K562 (cell line): ENCODE measurements around the gene PHF10. TPM values are rescaled to one million over a fixed set of nuclear protein-coding genes. Genes with fewer than 3 reads are reported as not detected.

Experiments
- ATAC-seq: fragments of 200-7000 bp; cut with Tn5 transposase; 3 replicates; pipeline ENCODE4 v1.9.1; 2020; ENCODE audit warnings: moderate library complexity
- BruUV-seq: library from RNA; stranded (reverse); fragments of 400-500 nt; replicated peaks from 2 replicates; lab custom pipeline; 2021; lab: Mats Ljungman, UMichigan
- CTCF ChIA-PET: fragments of 300-600 bp; formaldehyde crosslinking; extraction: SDS; loops from one replicate; lab custom pipeline; 2021; ENCODE audit warnings: low intra/inter-chr PET ratio; lab: Yijun Ruan, JAX
- POLR2A ChIA-PET: fragments of 300-600, 350-650 bp; sonication (Branson Sonifier 250); formaldehyde crosslinking; extraction: SDS; loops from one replicate; lab custom pipeline; 2021; ENCODE audit warnings: antibody characterized with exemption, inconsistent platforms; lab: Yijun Ruan, JAX
- DNase-seq, 4 experiments: peaks; one replicate each; pipeline versions ENCODE4 v3.0.0 to v3.0.0-alpha.2; 2011 to 2018; ENCODE audit warnings: low spot score in 3 of 4, mixed read lengths in 3 of 4; ENCODE audit errors: extremely low read depth in 1 of 4
- FAIRE-seq: peaks from 2 replicates; lab custom pipeline; 2011; peaks lifted over from hg19 to GRCh38; lab: Jason Lieb, UNC
- H2AFZ ChIP-seq: 2 replicates; pipeline ENCODE4 v1.6.0; 2011; ENCODE audit warnings: low read depth, low read length, control low read depth, inconsistent platforms
- H3K27ac ChIP-seq: fragments of 200-600 bp; 3 replicates; pipeline ENCODE4 v1.8.0; 2011; ENCODE audit warnings: low read depth, mild to moderate bottlenecking, control low read depth, inconsistent platforms, low read length, moderate library complexity, mixed read lengths; ENCODE audit errors: extremely low read depth
- H3K27me3 ChIP-seq, 2 experiments: fragments of 300-600 bp in 1 of 2; 2 replicates in 1 of 2; 3 replicates in 1 of 2; pipeline versions ENCODE4 v1.6.0 to v1.8.0; 2011; ENCODE audit warnings: inconsistent platforms in 2 of 2, low read length in 2 of 2, mild to moderate bottlenecking in 1 of 2, mixed read lengths in 1 of 2, moderate library complexity in 1 of 2; ENCODE audit not compliant: control insufficient read depth in 2 of 2, insufficient read depth in 2 of 2
- H3K36me3 ChIP-seq: fragments of 300-600 bp; 3 replicates; pipeline ENCODE4 v1.8.0; 2011; ENCODE audit warnings: mild to moderate bottlenecking, low read length, inconsistent platforms; ENCODE audit not compliant: control insufficient read depth, insufficient read depth
- H3K4me1 ChIP-seq, 2 experiments: fragments of 200-600 bp in 1 of 2; replicated peaks in 1 of 2; 2 replicates in 1 of 2; 3 replicates in 1 of 2; pipeline versions ENCODE4 v1.5.1 to v1.8.0; 2011; ENCODE audit warnings: inconsistent platforms in 2 of 2, low read length in 2 of 2, mild to moderate bottlenecking in 1 of 2, mixed read lengths in 1 of 2, moderate library complexity in 1 of 2; ENCODE audit not compliant: control insufficient read depth in 2 of 2, insufficient read depth in 2 of 2
- H3K4me2 ChIP-seq: 2 replicates; pipeline ENCODE4 v1.6.1; 2011; ENCODE audit warnings: low read length, control low read depth, inconsistent platforms, mixed read lengths; ENCODE audit not compliant: insufficient read depth
- H3K4me3 ChIP-seq: fragments of 200-600 bp; sonication (generic), shearing (Covaris generic); 2 replicates; pipeline ENCODE4 v1.5.1; 2016; ENCODE audit warnings: control low read depth, inconsistent platforms
- H3K79me2 ChIP-seq: fragments of 200-600 bp; 3 replicates; pipeline ENCODE4 v1.8.0; 2011; ENCODE audit warnings: low read length, inconsistent platforms; ENCODE audit not compliant: control insufficient read depth, insufficient read depth
- H3K9ac ChIP-seq, 2 experiments: 2 replicates each; pipeline versions ENCODE4 v1.6.0 to v1.6.1; 2011; ENCODE audit warnings: low read depth in 2 of 2, low read length in 2 of 2, control low read depth in 1 of 2, inconsistent platforms in 1 of 2, mild to moderate bottlenecking in 1 of 2, mixed read lengths in 1 of 2; ENCODE audit not compliant: insufficient read depth in 1 of 2
- H3K9me1 ChIP-seq: one replicate; pipeline ENCODE4 v1.6.0; 2011; ENCODE audit warnings: inconsistent platforms, mild to moderate bottlenecking, low read length, moderate library complexity; ENCODE audit not compliant: control insufficient read depth, insufficient read depth
- H3K9me3 ChIP-seq: replicated peaks from 2 replicates; pipeline ENCODE4 v1.5.1; 2011; ENCODE audit warnings: low read depth, low read length, inconsistent platforms; ENCODE audit not compliant: control insufficient read depth, insufficient read depth
- H4K20me1 ChIP-seq: replicated peaks from 2 replicates; pipeline ENCODE4 v1.6.1; 2011; ENCODE audit warnings: low read length, inconsistent platforms, mixed read lengths; ENCODE audit not compliant: control insufficient read depth, insufficient read depth
- CBFA2T3 ChIP-seq: fragments of 450-650 bp; IDR thresholded peaks from 2 replicates; pipeline ENCODE4 v1.6.1; 2017
- CBX2 ChIP-seq: fragments of 200-600 bp; sonication (generic); IDR thresholded peaks from one replicate; pipeline ENCODE4 v1.6.1; 2012; ENCODE audit warnings: mild to moderate bottlenecking, low read length, inconsistent platforms; ENCODE audit not compliant: insufficient read depth, poor library complexity, severe bottlenecking
- CREB1 ChIP-seq, 2 experiments: sonication (generic) in 1 of 2; formaldehyde crosslinking in 1 of 2; IDR thresholded peaks; 2 replicates each; pipeline versions ENCODE4 v1.6.1 to v1.8.0; 2012 to 2022; ENCODE audit warnings: inconsistent platforms in 1 of 2, mild to moderate bottlenecking in 1 of 2, missing genetic modification reagents in 1 of 2, moderate library complexity in 1 of 2
- CREB3 ChIP-seq: fragments of 450-650 bp; conservative IDR thresholded peaks from 2 replicates; pipeline ENCODE4 v1.6.1; 2016; ENCODE audit warnings: missing genetic modification characterization, low read depth, mild to moderate bottlenecking, missing compliant biosample characterization, moderate library complexity
- EP300 ChIP-seq: IDR thresholded peaks from 2 replicates; pipeline ENCODE4 v1.6.1; 2012; ENCODE audit warnings: low read length, improper control_type of control experiment
- FOS ChIP-seq: IDR thresholded peaks from 3 replicates; pipeline ENCODE4 v1.6.1; 2011; ENCODE audit not compliant: insufficient read length; ENCODE audit errors: extremely low read depth
- GABPB1 ChIP-seq: sonication (generic); formaldehyde crosslinking; IDR thresholded peaks from 2 replicates; pipeline ENCODE4 v1.8.0; 2022; ENCODE audit warnings: mild to moderate bottlenecking, missing genetic modification reagents
- HOXB6 ChIP-seq: fragments of 250-450 bp; sonication (Bioruptor Pico); IDR thresholded peaks from 2 replicates; pipeline ENCODE4 v1.5.1; 2022; ENCODE audit warnings: mild to moderate bottlenecking, borderline replicate concordance
- KDM2B ChIP-seq: fragments of 250-450 bp; sonication (Bioruptor Pico); IDR thresholded peaks from 2 replicates; pipeline ENCODE4 v1.8.0; 2021; ENCODE audit warnings: mild to moderate bottlenecking, moderate library complexity
- KHSRP ChIP-seq: fragments of 450-650 bp; IDR thresholded peaks from 2 replicates; pipeline ENCODE4 v1.6.1; 2017
- NFE2L1 ChIP-seq: fragments of 450-650 bp; IDR thresholded peaks from 2 replicates; pipeline ENCODE4 v1.6.1; 2016; ENCODE audit warnings: missing genetic modification characterization, low read depth, mild to moderate bottlenecking, missing compliant biosample characterization, moderate library complexity, borderline replicate concordance
- NFYB ChIP-seq: IDR thresholded peaks from 2 replicates; pipeline ENCODE4 v1.6.1; 2011; ENCODE audit warnings: mild to moderate bottlenecking, moderate library complexity; ENCODE audit not compliant: insufficient read length; ENCODE audit errors: extremely low read depth
- POLR2AphosphoS5 ChIP-seq: IDR thresholded peaks from 2 replicates; pipeline ENCODE4 v1.6.1; 2011; ENCODE audit warnings: mild to moderate bottlenecking, low read depth, low read length, moderate library complexity; ENCODE audit not compliant: control insufficient read depth, insufficient read depth
- POLR2G ChIP-seq: fragments of 200-400 bp; formaldehyde crosslinking; IDR thresholded peaks from 2 replicates; pipeline ENCODE4 v1.6.1; 2017; ENCODE audit warnings: low read depth, mild to moderate bottlenecking, antibody characterized with exemption, low read length, moderate library complexity
- SMAD2 ChIP-seq: fragments of 150-350 bp; IDR thresholded peaks from 2 replicates; pipeline ENCODE4 v1.6.1; 2014; ENCODE audit warnings: low read depth, mild to moderate bottlenecking, low read length
- SRSF7 ChIP-seq: fragments of 200-400 bp; formaldehyde crosslinking; optimal IDR thresholded peaks from 2 replicates; pipeline ENCODE3; 2017; ENCODE audit warnings: mild to moderate bottlenecking, low read depth, low read length
- TAF1 ChIP-seq: IDR thresholded peaks from 2 replicates; pipeline ENCODE4 v1.6.1; 2011; ENCODE audit warnings: mild to moderate bottlenecking, low read length, moderate library complexity; ENCODE audit not compliant: insufficient read depth, control insufficient read depth, severe bottlenecking; ENCODE audit errors: extremely low read depth
- WGBS: fragments of 100-300 bp; shearing (Covaris generic); methylation state at CpG from one replicate; pipeline ENCODE4 v1.1.6; 2016; ENCODE audit warnings: low coverage, mixed read lengths; ENCODE audit not compliant: insufficient coverage; ENCODE audit errors: missing lambda C conversion rate; 5-methylcytosine and 5-hydroxymethylcytosine counted together
- in situ Hi-C: fragments of 300-500 bp; cut with MboI; formaldehyde crosslinking; loops from 4 replicates; pipeline ENCODE4 v1.15.0; 2018; ENCODE audit warnings: inconsistent platforms, mixed read lengths
- intact Hi-C: fragments of 100-400 bp; cut with micrococcal nuclease; formaldehyde crosslinking; loops from 2 replicates; pipeline ENCODE4 v1.14.2; 2022
- polyA plus RNA-seq, 8 experiments: library from polyadenylated mRNA; depleted of rRNA in 4 of 8; stranded (reverse) in 5 of 8; unstranded in 3 of 8; fragments of >200 nt; fragmentation: Nextera tagmentation in 2 of 8; fragmentation: Illumina TruSeq in 1 of 8; extraction: Ambion mirVana in 2 of 8; extraction: Trizol in 1 of 8; gene quantifications; 2 replicates each; pipeline versions ENCODE4 v1.2.1 to v1.2.3, GENCODE V29; 2011 to 2014; ENCODE audit warnings: inconsistent platforms in 1 of 8, missing spikeins in 1 of 8
- total RNA-seq, 7 experiments: library from RNA; depleted of rRNA in 6 of 7; stranded (reverse); fragments of >200 nt in 6 of 7; fragmentation: Illumina TruSeq in 2 of 7; extraction: Trizol in 2 of 7; gene quantifications; 2 replicates each; pipeline versions ENCODE4 v1.2.1 to v1.2.3, GENCODE V29; 2011 to 2021; ENCODE audit warnings: low replicate concordance in 1 of 7

The PHF10 gene
- total and polyA plus RNA-seq, 9 of the 15 experiments (the other 6 are each of a cell fraction or from before 2014, with no cell fraction given) = 23.9 to 88.9 (median 46.0) TPM

GRCh38 chr6:169665289-169665688 is 59.0 kb downstream of the PHF10 start:
- intact Hi-C loops = no loop called here
- no peaks in the 10 kb centered on the region for H3K27me3 ChIP-seq
- CTCF ChIA-PET = no interaction called here
- H3K27ac ChIP-seq = no peak overlapping the region
- no peaks in the 10 kb centered on the region for H3K79me2 ChIP-seq
- BruUV-seq = no TSS peak
- H3K9me3 ChIP-seq = no peaks in the 10 kb centered on the region
- WGBS = 73% methylated on average over 9 of the region's 9 CpGs
- H4K20me1 ChIP-seq = no peaks in the 10 kb centered on the region
- H3K9me1 ChIP-seq = peaks cover 4% of the 10 kb centered on the region
- peaks cover 70% of the 10 kb centered on the region for H3K36me3 ChIP-seq
- no peak overlapping the region for H3K4me3 ChIP-seq
- FAIRE-seq (no peak), DNase-seq (no peak), ATAC-seq (no peak)
- H3K4me1 ChIP-seq = no peaks in the 10 kb centered on the region; a peak in 1 of 5 replicates
- no peak overlapping the region for H2AFZ ChIP-seq
- in situ Hi-C loops = no loop called here
- POLR2A ChIA-PET = no interaction called here
- H3K4me2 ChIP-seq = no peak overlapping the region
- TF ChIP-seq POLR2AphosphoS5 = no peak
- no peak for TF ChIP-seq HOXB6 (CRISPR knock-in tag)
- TF ChIP-seq CREB3 (tag) = no peak
- TF ChIP-seq TAF1 = no peak
- no peak for TF ChIP-seq GABPB1
- no peak for TF ChIP-seq SMAD2
- no peak for TF ChIP-seq CBFA2T3
- TF ChIP-seq SRSF7 = no peak
- no peak for TF ChIP-seq NFE2L1
- no peak for TF ChIP-seq NFYB
- no peak for TF ChIP-seq KHSRP
- TF ChIP-seq POLR2G = no peak
- no peak for TF ChIP-seq CBX2
- no peak for TF ChIP-seq FOS
- TF ChIP-seq CREB1 (IDR thresholded peaks at IDR 0.05) = no peak
- TF ChIP-seq CREB1 (CRISPR knock-in tag; IDR thresholded peaks at IDR 0.05) = no peak
- no peak for TF ChIP-seq KDM2B
- no peak for TF ChIP-seq EP300
- no peak overlapping the region for H3K9ac ChIP-seq
